ENCODE results near the gene GLYATL3.

Gene GLYATL3

DNA sequence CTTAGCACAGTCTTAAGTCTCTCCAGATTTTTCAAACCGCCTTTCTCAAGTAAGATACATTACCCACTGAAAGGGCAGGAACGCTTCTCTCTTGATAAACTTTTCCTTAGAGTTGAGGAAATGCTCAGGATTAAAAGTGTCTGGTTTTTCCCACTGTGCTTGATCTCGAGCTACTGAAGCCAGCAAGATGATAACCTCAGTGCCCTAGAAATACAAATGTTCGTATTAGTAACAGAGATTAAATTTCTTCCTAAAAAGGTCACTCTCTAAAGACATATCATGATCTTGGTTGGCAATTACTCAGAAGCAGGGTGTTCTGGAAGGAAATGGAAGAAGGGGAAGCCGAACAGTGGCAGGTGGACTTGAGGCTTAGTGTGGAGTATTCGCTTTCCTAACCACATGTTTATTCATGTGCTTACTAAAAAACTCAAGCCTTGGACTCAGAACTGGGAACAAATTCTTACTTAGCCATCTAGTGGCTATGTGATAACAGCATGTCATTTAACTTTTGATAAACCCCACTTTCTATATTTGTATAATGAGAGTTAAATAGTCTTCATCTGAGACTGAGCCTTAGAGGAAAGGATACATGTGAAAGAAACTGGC is 70.9 kb downstream of the GLYATL3 start:
- no peak overlapping the region for H2AFZ ChIP-seq (ENCODE audit: low read depth, low read length)
- H3K4me1 ChIP-seq (ENCODE audit: control insufficient read depth, insufficient read depth, low read depth, low read length), result peaks cover 3% of the 10 kb centered on the region
- no peak overlapping the region for H3K9ac ChIP-seq (ENCODE audit: low read length)
- H2BK5ac ChIP-seq (ENCODE audit: low read depth, low read length, poor library complexity, severe bottlenecking), result no peak overlapping the region
- H3K27me3 ChIP-seq (ENCODE audit: control insufficient read depth in 1 of 2, insufficient read depth in 1 of 2, low read length in 2 of 2), result no peaks in the 10 kb centered on the region
- H4K8ac ChIP-seq (ENCODE audit: low read length), result no peak overlapping the region
- no peaks in the 10 kb centered on the region for H3K79me1 ChIP-seq (replicated peaks; ENCODE audit: low read length, poor library complexity, severe bottlenecking)
- H3K4me3 ChIP-seq (ENCODE audit: insufficient read depth in 1 of 2, low read depth in 1 of 2, low read length in 2 of 2), result no peak overlapping the region
- H2BK15ac ChIP-seq (ENCODE audit: low read depth, poor library complexity, severe bottlenecking), result no peak overlapping the region
- H3K4me2 ChIP-seq (ENCODE audit: low read length, poor library complexity, severe bottlenecking), result no peak overlapping the region
- H2BK12ac ChIP-seq (ENCODE audit: low read length in 2 of 2), result no peak overlapping the region
- no peak overlapping the region for H2BK120ac ChIP-seq (ENCODE audit: low read depth, low read length)
- no peak overlapping the region for H3K18ac ChIP-seq (ENCODE audit: low read depth in 1 of 2, low read length in 2 of 2)
- H3K36me3 ChIP-seq (ENCODE audit: control insufficient read depth in 1 of 2, insufficient read depth in 2 of 2, low read depth in 1 of 2, low read length in 2 of 2), result no peaks in the 10 kb centered on the region
- H4K91ac ChIP-seq (ENCODE audit: low read length), result no peak overlapping the region
- no peak overlapping the region for H2AK5ac ChIP-seq (ENCODE audit: low read length, severe bottlenecking)
- DNase-seq, result peak; percentile 52
- H3K27ac ChIP-seq (ENCODE audit: low read length, poor library complexity, severe bottlenecking), result no peak overlapping the region
- H3K4ac ChIP-seq (ENCODE audit: low read depth in 1 of 2, low read length in 2 of 2), result no peak overlapping the region
- no peak overlapping the region for H3K14ac ChIP-seq (ENCODE audit: low read length in 2 of 2)
- WGBS, result 63% methylated on average over 3 of the region's 6 CpGs
- H3K23ac ChIP-seq (ENCODE audit: low read length in 2 of 2), result no peak overlapping the region
- H3K9me3 ChIP-seq (ENCODE audit: control insufficient read depth, low read length), result no peaks in the 10 kb centered on the region

DNA sequence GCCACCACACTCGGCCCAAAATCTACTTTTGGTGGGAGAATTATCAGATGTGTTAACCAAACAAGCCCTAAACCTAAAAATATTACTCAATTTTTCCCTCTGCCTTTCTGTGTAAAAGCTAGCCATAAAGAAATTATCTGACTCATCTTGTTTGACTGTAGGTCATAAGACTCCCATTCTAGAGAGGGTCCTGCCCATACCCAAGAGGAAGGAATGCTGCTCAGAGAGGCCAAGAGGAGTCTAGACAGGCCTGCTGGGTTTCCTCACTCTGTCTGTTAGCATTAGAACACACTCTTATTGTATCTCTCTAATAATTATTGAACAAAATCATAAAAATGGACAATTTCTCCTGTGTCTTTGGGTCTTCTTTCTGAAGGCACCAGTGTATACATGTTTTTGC is 76.9 kb downstream of the GLYATL3 start:
- Histone ChIP-seq H3K14ac (ENCODE audit: low read length in 2 of 2) (no peak overlapping the region), H2AK5ac (ENCODE audit: low read length, severe bottlenecking) (no peak overlapping the region), H2BK5ac (ENCODE audit: low read depth, low read length, poor library complexity, severe bottlenecking) (no peak overlapping the region), H2BK12ac (ENCODE audit: low read length in 2 of 2) (no peak overlapping the region), H4K8ac (ENCODE audit: low read length) (no peak overlapping the region), H2BK15ac (ENCODE audit: low read depth, poor library complexity, severe bottlenecking) (no peak overlapping the region), H3K9ac (ENCODE audit: low read length) (no peak overlapping the region), H2AFZ (ENCODE audit: low read depth, low read length) (no peak overlapping the region), H3K27ac (ENCODE audit: low read length, poor library complexity, severe bottlenecking) (no peak overlapping the region), H2BK120ac (ENCODE audit: low read depth, low read length) (no peak overlapping the region), H3K9me3 (ENCODE audit: control insufficient read depth, low read length) (no peaks in the 10 kb centered on the region), H3K4me2 (ENCODE audit: low read length, poor library complexity, severe bottlenecking) (no peak overlapping the region), H4K91ac (ENCODE audit: low read length) (no peak overlapping the region), H3K4me1 (ENCODE audit: control insufficient read depth, insufficient read depth, low read depth, low read length) (no peaks in the 10 kb centered on the region), H3K36me3 (ENCODE audit: control insufficient read depth in 1 of 2, insufficient read depth in 2 of 2, low read depth in 1 of 2, low read length in 2 of 2) (no peaks in the 10 kb centered on the region), H3K4me3 (ENCODE audit: insufficient read depth in 1 of 2, low read depth in 1 of 2, low read length in 2 of 2) (no peak overlapping the region), H3K23ac (ENCODE audit: low read length in 2 of 2) (no peak overlapping the region), H3K27me3 (ENCODE audit: control insufficient read depth in 1 of 2, insufficient read depth in 1 of 2, low read length in 2 of 2) (no peaks in the 10 kb centered on the region), H3K79me1 (replicated peaks; ENCODE audit: low read length, poor library complexity, severe bottlenecking) (no peaks in the 10 kb centered on the region), H3K4ac (ENCODE audit: low read depth in 1 of 2, low read length in 2 of 2) (no peak overlapping the region), H3K18ac (ENCODE audit: low read depth in 1 of 2, low read length in 2 of 2) (no peak overlapping the region)
- DNase-seq, result peak; percentile 73
- WGBS, result no CpG with 5 or more reads among the region's 1 CpG

Measured in mesenchymal stem cell (in vitro differentiated cells and primary cell).